ENCODE measurements around the gene SIK1.

DNA sequence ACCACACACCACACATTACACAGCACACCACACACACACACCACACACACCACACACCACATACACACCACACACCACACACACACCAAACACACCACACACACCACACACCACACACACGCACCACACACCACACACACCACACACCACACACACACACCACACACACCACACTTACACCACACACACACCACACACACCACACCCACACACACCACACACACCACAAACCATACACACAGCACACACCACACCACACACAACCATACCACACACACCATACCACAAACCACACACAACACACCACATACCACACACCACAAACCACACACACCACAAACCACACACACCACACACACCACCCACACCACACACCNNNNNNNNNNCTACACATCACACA, 40.9 kb upstream of the SIK1 start:
- no peak for TF ChIP-seq EZH2 (IDR thresholded peaks at IDR 0.05)
- TF ChIP-seq, protein P1, sequence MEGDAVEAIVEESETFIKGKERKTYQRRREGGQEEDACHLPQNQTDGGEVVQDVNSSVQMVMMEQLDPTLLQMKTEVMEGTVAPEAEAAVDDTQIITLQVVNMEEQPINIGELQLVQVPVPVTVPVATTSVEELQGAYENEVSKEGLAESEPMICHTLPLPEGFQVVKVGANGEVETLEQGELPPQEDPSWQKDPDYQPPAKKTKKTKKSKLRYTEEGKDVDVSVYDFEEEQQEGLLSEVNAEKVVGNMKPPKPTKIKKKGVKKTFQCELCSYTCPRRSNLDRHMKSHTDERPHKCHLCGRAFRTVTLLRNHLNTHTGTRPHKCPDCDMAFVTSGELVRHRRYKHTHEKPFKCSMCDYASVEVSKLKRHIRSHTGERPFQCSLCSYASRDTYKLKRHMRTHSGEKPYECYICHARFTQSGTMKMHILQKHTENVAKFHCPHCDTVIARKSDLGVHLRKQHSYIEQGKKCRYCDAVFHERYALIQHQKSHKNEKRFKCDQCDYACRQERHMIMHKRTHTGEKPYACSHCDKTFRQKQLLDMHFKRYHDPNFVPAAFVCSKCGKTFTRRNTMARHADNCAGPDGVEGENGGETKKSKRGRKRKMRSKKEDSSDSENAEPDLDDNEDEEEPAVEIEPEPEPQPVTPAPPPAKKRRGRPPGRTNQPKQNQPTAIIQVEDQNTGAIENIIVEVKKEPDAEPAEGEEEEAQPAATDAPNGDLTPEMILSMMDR (IDR thresholded peaks at IDR 0.05) = no peak

All from neural progenitor cell (in vitro differentiated cells).